Medulla oblongata (tissue), 1 donor: ENCODE measurements around the gene ARSD.
"Not testable (repeated sequence)": the region's sequence is repeated elsewhere in the genome, so short reads cannot be mapped to it uniquely, and the experiment has no call there.

Source experiments
- DNase-seq: peaks from one replicate; pipeline ENCODE4 v3.0.0-alpha.2; 2015; ENCODE audit errors: extremely low spot score

The ARSD gene, protein sequence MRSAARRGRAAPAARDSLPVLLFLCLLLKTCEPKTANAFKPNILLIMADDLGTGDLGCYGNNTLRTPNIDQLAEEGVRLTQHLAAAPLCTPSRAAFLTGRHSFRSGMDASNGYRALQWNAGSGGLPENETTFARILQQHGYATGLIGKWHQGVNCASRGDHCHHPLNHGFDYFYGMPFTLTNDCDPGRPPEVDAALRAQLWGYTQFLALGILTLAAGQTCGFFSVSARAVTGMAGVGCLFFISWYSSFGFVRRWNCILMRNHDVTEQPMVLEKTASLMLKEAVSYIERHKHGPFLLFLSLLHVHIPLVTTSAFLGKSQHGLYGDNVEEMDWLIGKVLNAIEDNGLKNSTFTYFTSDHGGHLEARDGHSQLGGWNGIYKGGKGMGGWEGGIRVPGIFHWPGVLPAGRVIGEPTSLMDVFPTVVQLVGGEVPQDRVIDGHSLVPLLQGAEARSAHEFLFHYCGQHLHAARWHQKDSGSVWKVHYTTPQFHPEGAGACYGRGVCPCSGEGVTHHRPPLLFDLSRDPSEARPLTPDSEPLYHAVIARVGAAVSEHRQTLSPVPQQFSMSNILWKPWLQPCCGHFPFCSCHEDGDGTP

DNA sequence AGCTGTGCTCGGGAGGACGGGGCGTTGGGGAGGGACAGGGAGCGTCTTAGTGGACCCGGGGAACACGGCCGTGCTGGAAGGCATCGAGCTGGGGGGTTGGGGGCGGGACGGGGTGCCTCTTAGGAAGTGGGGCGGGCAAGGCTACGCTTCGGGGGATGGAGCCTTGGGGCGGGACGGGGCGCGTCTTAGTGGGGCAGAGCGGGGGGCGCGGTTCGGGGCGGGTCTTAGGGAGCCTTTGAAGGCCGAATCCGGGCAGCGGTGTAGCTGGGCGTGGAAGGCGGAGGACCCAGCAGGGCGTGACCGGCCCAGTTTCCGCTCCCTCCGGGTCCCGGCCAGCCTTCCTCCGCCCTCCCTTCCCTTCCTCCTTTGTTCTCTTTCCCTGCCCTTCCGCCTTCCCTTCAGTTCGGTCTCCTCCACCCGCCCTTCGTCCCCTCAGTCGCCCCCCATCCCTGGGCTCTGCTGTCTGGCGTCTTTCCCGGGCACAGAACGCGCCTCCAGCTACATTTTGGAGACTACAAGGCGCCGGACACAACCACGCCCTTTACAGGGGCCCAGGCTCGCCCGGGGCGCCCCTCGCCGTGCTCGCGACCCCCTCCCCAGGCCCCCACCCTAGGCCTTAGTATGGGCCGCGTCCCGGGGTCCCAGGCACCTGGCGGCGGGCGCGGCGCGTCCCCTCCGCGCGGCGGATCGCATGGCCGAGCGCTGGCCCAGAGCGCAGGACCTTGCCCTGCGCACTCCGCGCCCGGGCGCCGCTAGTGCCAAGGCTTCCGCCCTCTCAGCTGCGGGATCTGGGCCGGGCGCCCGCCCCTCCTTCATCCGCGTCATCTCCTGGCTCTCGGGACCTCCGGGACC, at the start of gene ARSD:
Gene ARSD (minus strand): TSS at position 757 of the 852 bp plus-strand sequence. CDS start 64 bp downstream, at position 693.
- peak; percentile 71 for DNase-seq

DNA sequence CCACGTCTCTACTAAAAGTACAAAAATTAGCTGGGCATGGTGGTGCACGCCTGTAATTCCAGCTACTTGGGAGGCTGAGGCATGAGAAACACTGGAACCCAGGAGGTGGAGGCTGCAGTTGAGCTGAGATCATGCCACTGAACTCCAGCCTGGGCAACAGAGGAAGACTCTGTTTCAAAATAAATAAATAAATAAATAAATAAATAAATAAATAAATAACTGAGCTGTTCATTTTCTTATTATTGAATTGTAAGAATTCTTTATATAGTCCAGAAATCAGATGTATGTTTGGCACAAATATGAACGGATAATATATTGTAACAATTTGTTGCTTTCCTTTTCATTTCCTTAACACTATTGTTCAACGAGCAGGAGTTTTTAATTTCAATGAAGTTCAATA, 49.5 kb upstream of the ARSD start:
- DNase-seq = not testable (repeated sequence)

DNA sequence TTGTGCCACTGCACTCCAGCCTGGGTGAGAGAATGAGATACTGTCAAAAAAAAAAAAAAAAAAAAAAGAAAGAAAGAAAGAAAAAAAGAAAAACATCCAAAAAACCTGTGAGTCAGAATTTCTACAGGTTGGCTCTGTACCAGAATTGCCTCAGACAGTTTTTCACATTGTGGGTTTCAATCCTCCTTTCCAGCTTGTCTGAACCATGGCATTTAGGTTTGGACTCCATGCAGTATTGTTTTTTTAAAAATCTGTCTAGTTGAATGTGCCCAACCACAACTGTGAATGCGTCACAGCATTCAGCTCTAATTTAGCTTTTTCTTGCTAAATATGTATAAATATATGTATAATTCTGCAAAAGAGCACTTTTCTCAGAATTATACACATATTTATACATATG, 45.8 kb upstream of the ARSD start:
- no peak for DNase-seq

DNA sequence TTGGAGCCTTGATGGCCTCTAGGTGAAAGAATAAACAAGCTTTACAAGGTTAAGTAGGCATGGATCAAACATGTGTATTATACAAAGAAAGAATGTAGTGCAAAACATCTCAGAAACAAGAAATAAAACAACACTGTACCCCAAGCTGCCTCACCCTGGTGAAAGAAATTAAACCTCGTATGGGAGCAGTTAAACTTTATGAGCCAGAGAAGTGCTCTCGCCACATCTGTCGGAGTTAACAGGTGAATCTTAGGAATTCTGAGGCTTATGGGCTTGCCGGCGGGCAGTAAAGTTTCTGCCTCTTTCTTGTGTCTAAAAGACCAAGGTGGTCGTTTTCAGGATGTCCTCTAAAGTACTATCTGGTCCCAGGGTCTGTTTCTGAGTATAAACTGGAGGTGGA, 43.3 kb upstream of the ARSD start:
- DNase-seq = no peak

DNA sequence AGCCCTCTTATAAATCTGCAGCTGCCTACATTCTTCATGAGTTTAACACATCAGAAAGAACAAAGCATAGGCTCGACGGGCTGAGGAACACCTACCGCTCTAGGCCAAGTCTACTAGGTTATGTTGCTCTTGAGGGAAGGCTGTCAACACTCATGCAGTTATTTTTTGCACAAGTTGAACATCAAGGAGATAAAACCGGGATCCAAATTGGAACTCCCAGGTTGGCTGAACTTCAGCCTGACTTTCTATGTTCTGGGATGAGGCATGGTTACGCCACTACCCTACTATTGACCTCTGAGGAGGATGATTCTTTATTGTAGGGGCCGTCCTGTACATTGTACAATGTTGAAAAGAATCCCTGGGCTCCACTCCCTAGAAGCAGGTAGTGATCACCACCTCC, 39.9 kb upstream of the ARSD start:
- no peak for DNase-seq

DNA sequence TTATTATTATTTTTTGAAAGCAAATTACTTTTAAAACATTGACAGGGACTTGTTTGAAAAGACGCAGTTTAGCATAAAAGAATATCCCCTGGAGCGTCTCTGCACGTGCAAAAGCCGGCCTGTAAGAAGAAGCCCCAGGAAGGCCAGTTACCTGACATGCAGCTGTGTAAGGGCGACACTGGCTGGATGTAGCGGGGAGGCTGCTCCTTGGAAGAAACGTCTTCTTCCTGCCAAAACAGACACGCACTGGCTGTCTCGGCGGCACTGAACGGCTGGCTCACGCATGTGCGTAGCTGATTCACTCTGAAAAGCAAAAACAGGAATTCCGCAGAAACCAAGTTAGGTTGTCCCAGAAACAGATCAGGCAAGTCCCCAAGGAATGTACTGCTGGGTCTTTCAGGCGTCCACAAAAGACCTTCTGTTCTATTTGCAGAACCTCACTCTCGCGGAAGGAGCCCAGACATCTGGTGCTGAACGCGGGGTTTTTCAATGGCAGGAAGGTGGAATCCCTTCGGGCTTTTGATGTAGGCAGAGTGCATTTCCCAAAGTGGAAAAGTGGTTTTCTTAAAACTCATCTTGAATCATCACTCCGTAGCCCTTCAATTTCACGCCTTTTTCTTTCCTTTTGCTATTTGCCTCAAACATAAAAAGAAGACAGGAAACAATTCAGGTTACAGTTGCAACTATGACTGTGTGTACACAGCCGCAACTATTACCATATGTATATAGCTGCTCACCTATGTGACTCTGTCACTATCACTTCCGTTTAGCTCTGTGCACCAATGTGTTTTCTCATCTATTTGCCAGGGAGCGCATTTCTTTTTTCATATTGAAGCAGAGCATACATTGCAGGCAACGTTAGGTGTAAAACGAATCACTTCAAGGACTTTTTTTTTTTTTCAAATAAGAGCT, 39.1 kb upstream of the ARSD start:
- DNase-seq = peak; percentile 51

DNA sequence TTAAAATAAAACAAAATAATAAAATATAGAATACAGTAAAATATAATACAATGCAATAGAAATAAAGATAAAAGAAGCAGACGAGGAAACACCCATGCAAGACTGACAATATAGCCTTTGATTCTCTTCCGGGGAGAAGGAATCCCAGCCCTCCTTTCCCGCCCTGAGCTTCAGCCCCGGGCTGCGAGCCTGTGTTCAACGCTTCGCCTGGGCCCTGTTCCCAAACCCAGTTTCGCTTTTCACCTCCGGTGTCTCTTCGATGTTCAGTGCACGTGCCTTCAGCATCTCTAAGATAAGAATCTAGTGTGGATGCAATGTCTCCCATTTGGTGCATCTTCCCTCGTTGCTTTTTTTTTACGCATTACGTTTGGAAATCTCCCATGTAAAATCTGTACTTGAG, 38.4 kb upstream of the ARSD start:
- no peak for DNase-seq

DNA sequence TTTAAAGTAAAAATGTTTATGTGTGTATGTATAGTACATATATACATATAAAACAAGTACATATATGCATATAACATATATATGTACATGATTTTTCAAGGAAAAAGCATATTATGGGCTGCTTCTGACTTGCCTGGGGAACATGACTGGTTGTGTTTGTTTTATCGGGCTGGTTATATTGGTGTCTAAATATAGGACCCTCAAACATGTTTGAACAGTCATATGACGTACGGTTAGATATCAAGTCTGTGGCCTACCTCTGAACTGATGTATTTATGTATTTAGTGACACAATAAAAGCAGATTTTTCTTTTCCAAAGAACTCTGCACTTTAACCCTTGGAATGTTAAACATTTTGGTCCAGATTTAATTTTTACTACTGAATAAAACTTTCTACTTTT, 37.9 kb upstream of the ARSD start:
- no peak for DNase-seq

DNA sequence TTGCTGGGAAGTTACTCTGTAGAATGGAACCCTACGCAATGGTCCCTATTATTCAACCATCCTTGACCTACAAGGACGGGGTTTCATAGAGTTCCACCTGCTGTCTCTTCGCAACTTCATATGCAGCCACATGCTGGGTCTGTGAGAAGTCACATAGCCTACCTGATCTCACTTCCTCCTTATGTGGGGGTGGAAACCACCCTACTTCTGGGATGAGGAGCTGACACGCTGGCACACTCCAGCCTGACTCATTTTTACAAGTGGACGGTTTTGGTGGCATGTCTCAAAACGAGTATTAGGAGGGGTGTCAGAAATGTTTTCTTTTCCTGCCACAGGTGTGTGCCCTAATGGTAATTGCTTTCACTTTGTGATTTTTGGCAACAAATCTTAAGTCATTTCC, 36.8 kb upstream of the ARSD start:
- DNase-seq = no peak

DNA sequence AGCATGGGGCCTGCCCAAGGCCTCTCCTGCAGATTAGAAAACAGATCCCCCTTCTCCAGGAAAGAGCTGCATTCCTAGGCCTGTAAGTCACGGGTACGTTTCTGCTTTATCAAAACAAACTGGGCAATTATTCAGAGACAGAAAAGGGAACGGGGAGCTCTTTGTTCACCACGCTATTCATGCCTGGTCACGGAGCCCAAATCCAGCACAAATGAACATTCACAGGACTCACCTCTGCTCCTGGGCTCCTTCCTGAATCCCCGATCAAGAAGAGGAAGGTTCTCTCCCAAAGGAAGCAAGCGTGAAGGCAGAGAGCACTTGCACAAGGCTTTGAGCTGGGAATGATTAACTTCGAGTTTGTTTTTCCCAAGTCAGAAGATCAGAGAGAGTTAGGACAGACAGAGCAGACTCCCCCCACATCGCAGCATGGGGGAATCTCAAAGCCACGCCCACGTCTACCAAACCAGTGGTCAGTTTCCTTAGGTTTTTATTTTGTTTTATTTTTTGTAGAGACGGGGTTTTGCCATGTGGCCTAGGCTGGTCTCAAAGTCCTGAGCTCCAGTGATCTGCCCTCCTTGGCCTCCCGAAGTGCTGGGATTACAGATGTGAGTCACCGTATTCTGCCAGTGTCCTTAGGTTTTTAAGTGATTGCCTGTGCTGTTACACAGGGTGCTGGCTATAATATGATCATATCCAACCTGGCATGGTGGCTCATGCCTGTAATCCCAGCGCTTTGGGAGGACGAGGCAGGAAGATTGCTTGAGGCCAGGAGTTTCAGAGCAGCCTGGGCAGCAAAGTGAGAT, 35.1 kb upstream of the ARSD start:
- not testable (repeated sequence) for DNase-seq

DNA sequence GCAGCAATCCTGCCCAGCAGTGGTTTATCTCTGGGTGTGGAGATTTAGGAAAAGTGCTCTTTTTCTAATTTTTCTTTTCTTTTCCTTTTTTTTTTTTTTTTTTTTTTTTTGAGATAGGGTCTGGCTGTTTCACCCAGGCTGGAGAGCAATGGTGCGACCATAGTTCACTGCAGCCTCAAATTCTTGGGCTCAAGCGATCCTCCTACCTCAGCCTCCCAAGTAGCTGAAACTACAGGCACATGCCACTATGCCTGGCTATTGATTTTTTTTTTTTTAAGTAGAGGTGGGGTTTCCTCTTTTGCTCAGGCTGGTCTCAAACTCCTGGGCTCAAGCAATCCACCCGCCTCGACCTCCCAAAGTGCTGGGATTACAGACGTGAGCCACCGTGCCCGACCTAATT, 34.3 kb upstream of the ARSD start:
- DNase-seq = not testable (repeated sequence)

DNA sequence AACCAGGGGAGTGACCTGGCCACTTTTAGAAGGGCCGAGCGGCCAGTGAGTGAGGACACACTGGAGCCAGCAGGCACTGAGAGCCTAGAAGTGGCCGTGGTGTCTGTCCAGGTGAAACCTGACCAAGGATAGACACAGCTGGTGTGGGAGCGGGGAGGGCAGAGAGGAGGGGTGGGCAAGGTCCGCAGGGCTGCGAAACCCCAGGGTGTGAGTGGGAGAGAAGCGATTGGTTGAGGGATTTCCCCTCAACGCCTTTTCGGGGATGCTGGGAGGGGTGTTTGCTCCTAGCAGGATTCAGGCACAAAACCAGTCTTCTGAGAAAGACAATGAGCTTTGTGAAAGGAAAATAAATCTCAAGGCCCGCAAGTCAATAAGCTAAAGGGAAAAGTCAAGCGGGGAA, 33.2 kb upstream of the ARSD start:
- DNase-seq = no peak

DNA sequence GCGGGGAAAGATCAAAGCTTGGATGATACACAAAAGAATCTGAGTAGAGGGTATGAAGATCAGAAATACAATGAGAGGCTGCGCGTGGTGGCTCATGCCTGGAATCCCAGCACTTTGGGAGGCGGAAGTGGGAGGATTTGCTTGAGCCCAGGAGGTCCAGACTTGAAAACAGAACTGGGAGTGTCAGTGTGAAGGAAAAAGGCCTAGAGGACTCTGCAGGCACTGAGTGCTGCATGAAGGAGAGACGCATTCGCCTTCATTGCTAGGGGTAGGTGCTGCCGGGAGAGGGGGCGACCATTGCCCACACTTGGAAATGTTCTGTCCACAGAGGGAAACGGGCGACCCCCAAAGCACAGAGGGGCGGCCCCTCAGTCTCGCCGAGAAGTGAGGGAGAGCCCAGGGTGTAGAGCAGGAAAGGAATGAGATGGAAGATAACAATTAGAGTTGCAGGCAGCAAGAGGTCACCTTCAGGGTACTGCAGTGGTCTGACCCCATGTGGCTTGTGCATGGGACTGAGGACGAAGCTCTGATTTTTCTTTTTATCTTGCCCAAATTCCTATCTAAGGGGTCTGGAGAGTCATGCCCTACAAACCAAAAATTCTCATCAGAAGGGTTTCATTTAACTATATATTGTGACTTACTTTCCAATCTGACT, 31.8 kb upstream of the ARSD start:
- DNase-seq = no peak

DNA sequence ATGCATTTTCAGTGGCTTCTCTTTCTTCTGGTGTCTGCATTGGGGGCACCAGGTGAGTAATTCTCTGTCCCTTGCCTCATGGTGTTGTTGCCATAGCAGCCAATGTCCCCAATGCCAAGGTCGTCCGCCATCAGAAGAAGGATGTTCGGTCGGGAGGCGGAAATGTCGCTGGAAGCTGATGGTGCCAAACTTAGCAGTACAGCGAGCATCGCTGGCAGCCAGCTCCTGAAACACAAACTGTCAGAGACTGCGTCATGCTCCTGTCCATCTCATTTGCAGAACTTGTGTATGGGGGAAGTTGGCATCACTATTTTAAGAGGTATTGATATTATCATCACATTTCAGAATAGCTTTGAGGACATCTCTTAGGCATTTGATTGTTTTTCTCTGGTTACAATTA, 29.1 kb upstream of the ARSD start:
- no peak for DNase-seq

DNA sequence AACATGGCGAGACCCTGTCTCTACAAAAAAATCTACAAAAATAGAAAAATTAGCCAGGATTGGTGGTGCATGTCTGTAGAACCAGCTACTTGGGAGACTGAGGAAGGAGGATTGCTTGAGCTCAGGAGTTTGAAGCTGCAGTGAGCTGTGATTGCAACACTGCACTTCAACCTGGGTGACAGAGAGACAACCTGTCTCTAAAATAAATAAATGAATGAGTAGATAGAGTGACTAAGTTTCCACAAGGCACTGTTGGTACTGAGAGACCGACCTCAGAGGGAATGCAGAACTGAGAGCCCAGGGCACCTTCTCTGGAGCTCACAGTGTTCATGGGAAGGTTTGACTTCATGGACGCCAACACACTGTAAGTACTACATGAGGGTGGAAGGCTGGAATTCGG, 26.7 kb upstream of the ARSD start:
- no peak for DNase-seq

DNA sequence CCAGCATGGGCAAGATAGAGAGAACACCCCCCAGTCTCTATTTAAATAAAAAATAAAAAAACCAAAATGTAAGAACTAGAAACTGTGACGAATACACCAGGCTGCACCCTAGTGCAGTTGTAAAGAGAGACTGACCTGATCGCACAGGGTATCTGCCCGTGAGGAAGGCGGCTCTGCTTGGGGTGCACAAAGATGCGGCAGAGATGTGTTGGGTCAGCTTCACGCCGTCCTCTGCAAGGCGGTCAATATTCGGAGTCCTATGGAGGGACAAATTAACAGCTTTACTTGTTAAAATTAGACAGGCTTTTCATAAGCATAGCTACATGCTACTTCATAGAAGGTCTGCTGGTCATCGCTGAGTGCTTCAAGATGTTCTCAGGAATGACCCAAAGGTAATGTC, 26.1 kb upstream of the ARSD start:
- DNase-seq = no peak

DNA sequence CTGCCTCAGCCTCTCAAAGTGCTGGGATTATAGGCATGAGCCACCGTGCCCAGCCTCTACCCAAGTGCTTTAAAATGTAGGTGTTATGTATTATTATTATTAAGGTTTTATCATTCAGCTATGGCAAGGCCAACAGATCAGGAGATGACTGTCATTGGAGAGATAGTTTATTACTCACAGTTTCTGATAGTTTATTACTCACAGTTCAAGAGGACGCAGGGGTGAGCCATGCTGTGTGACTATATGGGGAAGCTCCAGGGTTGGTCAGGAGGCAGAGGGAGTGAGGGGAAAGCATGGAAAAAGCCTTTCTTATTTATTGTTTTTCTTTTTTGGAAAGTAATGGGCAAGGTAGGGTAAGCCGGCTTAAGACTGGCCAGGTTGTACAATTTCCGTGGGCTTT, 25.4 kb upstream of the ARSD start:
- no peak for DNase-seq

DNA sequence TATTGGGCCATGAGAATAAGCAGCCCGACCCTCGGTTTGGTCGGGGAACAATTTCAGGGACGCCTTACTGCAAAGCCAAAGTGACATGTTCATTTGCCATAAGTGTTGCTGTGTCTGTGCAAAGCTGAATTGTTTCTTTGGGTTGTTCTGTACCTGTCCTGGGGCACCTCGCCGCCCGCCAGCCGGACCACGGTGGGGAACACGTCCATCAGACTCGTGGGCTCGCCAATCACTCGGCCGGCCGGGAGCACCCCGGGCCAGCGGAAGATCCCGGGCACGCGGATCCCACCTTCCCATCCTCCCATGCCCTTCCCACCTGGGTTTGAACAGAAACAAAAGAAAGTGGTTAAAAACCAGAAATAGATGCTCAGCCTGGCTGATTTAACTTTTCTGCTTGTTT, 8.8 kb upstream of the ARSD start:
- DNase-seq = not testable (repeated sequence)

DNA sequence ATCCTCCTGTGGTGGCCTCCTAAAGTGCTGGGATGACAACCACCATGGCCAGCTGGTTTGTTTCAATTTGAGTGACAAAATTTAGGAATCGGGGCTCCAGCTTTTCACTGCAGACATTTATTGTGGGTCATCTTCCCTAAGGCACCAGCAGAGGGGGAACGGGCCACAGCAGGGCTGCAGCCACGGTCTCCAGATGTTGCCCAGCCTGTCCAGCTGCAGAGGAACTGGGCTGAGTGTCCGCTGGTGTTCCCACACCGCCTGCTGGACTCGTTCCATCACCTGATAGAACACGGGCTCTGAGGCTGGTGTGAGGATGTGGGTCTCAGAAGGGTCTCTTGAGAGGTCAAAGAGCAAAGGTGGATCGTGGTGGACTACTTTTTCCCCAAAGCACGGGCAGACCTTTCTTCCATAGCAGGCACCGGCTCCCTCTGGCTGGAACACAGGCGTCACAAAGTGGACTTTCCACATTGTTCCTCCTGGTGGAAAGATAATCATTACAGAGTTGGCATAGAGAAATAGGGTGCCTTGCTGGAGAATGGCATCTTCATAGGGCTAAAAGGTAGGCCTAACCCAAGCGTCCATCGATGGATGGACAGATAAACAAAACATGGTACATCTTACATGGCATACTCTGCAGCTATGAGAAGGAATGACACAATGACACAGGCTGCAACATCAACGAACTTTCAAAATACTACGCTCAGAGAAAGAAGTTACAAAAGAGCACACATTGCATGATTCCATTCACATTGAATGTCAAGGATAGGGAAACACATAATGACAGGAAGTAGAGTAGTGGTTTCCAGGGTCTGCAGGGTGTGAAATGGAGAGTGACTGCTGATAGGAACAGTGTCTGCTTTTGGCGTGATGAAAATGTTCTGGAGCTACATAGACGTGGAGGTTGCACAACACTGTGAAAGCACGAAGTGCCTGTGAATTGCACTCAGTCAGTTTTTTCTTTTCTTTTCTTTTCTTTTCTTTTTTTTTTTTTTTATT, 5.9 kb upstream of the ARSD start:
- DNase-seq = no peak
